ENCODE measurements around the gene FBLN5.
"Not testable (repeated sequence)": the region's sequence is repeated elsewhere in the genome, so short reads cannot be mapped to it uniquely, and the experiment has no call there.

FBLN5 gene

GRCh38 chr14:91858536-91859275 is 88.8 kb downstream of the FBLN5 start:
- peak; percentile 10 to 11 for DNase-seq

GRCh38 chr14:91857614-91858013 is 89.9 kb downstream of the FBLN5 start:
- DNase-seq, result no peak

- DNase-seq, result no peak
Measured at GRCh38 chr14:91854327-91854934, 93.1 kb downstream of the FBLN5 start.

GRCh38 chr14:91851563-91851962 is 95.9 kb downstream of the FBLN5 start:
- no peak for DNase-seq

GRCh38 chr14:91848504-91849001 is 98.9 kb downstream of the FBLN5 start:
- DNase-seq, result no peak

GRCh38 chr14:91847693-91848092 is 99.8 kb downstream of the FBLN5 start:
- DNase-seq, result no peak

GRCh38 chr14:91845652-91846051 is 101.8 kb downstream of the FBLN5 start:
- DNase-seq, result no peak

- not testable (repeated sequence) for DNase-seq
Measured at GRCh38 chr14:91845056-91845455, 102.4 kb downstream of the FBLN5 start.

- DNase-seq, result no peak
Measured at GRCh38 chr14:91844029-91844428, 103.5 kb downstream of the FBLN5 start.

- no peak for DNase-seq
Measured at GRCh38 chr14:91843437-91843836, 104.1 kb downstream of the FBLN5 start.

- peak in 1 of 2 donors; percentile 2 for DNase-seq
Measured at GRCh38 chr14:91841065-91841464, 106.4 kb downstream of the FBLN5 start.

GRCh38 chr14:91839749-91840148 is 107.7 kb downstream of the FBLN5 start:
- DNase-seq, result no peak

- DNase-seq, result no peak
Measured at GRCh38 chr14:91837076-91837475, 110.4 kb downstream of the FBLN5 start.

GRCh38 chr14:91835920-91836843 is 111.3 kb downstream of the FBLN5 start:
- DNase-seq, result peak in 1 of 2 donors; percentile 31

- DNase-seq, result no peak
Measured at GRCh38 chr14:91835197-91835919, 112.1 kb downstream of the FBLN5 start.

GRCh38 chr14:91834571-91834970 is 112.9 kb downstream of the FBLN5 start:
- DNase-seq, result no peak

GRCh38 chr14:91831337-91831736 is 116.2 kb downstream of the FBLN5 start:
- no peak for DNase-seq

- DNase-seq, result no peak
Measured at GRCh38 chr14:91830777-91831176, 116.7 kb downstream of the FBLN5 start.

GRCh38 chr14:91829511-91829910 is 118.0 kb downstream of the FBLN5 start:
- DNase-seq, result no peak

GRCh38 chr14:91827746-91828145 is 119.7 kb downstream of the FBLN5 start:
- no peak for DNase-seq
